GM18519 (cell line): ENCODE results near the gene B4GALT4.
"Not testable (repeated sequence)": the region's sequence is repeated elsewhere in the genome, so short reads cannot be mapped to it uniquely, and the experiment has no call there.

Source experiments
- ATAC-seq: cut with Tn5 transposase; IDR thresholded peaks from one replicate; pipeline ENCODE4 v1.9.1; 2021; ENCODE audit warnings: mild to moderate bottlenecking, moderate library complexity; ENCODE audit not compliant: unreplicated experiment, low FRiP score

Gene B4GALT4

GRCh38 chr3:119206611-119207511 lies 33.8 kb downstream of the B4GALT4 start:
- ATAC-seq, result no peak

DNA sequence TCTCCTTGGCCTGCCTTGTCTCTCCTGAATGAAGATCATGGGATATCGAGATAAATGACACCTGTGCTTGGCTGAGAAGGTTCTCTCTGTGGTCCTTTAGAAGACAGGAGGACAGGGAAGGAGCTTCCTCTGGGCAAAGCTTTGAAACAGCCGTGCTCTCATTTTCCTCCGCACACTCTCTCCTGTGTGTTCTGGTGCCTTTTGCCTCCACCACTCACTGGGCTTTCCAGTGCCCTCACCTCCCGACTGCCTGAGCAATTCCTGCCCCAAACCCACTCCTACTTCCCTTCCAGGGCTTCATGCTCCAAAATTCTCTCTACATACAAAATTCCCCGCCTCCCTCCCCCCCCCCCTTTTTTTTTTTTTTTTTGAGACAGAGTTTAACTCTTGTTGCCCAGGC lies 35.0 kb downstream of the B4GALT4 start:
- no peak for ATAC-seq

GRCh38 chr3:119205209-119205608 lies 35.5 kb downstream of the B4GALT4 start:
- no peak for ATAC-seq

GRCh38 chr3:119195911-119196310 lies 44.8 kb downstream of the B4GALT4 start:
- ATAC-seq, result no peak

DNA sequence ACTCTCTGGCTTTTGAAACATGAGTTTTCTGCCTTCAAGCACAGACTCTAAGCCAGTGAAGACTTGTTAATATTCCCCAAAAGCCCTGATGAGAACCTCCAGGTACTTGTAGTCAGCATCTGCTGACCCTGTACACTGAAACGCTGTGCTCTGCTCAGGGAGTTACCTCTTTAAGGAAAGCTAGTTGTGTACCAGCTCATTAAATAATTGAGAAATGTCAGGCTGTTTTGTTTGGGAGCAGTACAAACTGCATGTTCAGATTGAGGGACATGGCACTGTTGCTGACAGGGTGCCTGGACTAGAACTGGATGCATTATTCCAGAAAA lies 45.6 kb downstream of the B4GALT4 start:
- no peak for ATAC-seq

- no peak for ATAC-seq
These were observed 46.2 kb downstream of the B4GALT4 start for GRCh38 chr3:119194237-119195150.

DNA sequence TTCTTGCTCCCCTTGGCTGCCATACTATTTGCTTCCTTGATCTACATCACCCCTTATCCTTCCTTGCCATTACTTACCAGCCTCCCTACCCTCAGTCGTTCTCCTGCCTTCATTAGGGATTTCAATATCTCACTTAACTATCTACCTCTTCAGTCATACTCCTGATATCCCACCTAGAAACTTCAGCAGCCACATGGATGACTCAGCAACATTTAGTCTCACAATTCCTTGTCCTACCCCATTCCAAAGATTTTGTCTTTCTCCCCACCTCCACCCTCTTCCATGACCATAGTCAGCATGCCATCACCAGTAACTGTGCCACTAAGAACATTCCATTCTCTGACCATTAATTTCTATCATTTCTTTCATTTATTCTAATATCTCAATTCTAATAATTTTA lies 48.9 kb downstream of the B4GALT4 start:
- no peak for ATAC-seq

GRCh38 chr3:119187266-119187665 lies 53.4 kb downstream of the B4GALT4 start:
- ATAC-seq, result no peak

- ATAC-seq, result no peak
These were observed 55.7 kb downstream of the B4GALT4 start for GRCh38 chr3:119184796-119185570.

- ATAC-seq, result no peak
These were observed 56.6 kb downstream of the B4GALT4 start for GRCh38 chr3:119184111-119184510.

DNA sequence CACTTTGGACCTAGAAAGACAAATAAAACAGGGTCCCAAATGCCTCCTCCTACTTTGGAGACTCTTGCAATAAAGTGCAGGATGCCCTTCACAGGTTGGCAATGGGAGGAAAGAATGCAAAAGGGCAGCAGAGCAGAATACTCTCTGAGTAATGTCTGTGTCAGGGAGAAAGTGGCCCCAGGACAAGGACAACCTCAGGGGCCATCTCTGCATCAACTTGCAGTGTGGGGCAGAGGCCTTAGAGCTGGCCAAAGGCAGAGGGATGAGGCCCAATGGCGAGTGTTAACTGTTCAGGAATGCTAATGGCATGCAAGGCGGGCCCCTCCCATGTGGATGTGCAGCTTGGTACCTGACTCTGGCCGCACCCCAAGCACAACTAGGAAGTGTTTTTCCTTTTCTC lies 58.9 kb downstream of the B4GALT4 start:
- ATAC-seq, result no peak

DNA sequence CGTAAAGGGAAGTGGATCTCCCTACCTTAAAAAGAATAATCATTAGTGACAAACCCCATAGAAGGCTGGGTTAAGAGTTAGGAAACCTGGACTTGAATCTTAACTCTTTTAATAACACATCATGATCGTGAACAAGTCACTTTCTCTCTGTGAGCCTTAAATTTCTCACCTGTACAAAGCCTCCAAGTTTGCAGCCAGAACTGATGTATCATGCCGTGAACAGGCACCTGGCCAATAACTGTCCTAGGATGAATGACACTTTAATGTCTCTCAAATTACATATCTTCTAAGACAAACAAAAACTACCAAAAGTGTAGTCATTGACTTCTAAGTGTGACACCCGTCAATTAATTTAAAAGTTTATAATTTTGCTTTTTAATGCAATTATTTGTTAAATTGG lies 63.4 kb downstream of the B4GALT4 start:
- ATAC-seq, result no peak

DNA sequence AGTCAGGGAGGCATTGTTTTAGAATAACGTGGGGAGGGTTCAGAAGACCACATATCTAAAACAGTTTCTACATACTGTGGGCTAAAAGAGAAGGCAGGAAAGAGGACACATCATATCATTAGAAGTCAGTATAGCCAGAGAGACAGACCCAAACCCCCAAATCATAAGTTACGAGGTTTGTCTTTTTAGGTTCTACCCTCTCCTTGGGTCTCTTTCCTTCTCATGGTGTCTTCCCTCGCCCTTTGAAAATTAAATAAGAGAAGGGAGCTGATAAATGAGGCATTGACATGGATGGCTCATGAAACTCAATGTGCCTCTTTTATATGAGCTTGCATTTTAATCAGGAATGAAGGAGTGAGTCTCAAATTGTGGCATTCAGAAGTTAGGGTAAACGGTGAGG lies 63.9 kb downstream of the B4GALT4 start:
- ATAC-seq, result no peak

- no peak for ATAC-seq
These were observed 64.6 kb downstream of the B4GALT4 start for GRCh38 chr3:119175872-119176756.

- ATAC-seq, result no peak
These were observed 67.4 kb downstream of the B4GALT4 start, which contains the start of gene UPK1B for GRCh38 chr3:119173325-119173724. Gene UPK1B (plus strand): TSS chr3:119173598. CDS start chr3:119186742, 13,144 bp downstream.

- no peak for ATAC-seq
These were observed 69.9 kb downstream of the B4GALT4 start for GRCh38 chr3:119170821-119171220.

DNA sequence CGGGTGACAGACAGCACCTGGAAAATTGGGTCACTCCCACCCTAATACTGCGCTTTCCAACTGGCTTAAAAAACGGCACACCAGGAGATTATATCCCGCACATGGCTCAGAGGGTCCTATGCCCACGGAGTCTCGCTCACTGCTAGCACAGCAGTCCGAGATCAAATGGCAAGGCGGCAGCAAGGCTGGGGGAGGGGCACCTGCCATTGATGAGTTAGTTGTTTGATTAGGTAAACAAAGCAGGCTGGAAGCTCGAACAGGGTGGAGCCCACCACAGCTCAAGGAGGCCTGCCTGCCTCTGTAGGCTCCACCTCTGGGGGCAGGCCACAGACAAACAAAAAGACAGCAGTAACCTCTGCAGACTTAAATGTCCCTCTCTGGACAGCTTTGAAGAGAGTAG lies 75.9 kb downstream of the B4GALT4 start:
- ATAC-seq, result not testable (repeated sequence)
